Duodenal mucosa (tissue), 2 donors: ENCODE data around the gene ZBTB22.
"Not testable (repeated sequence)": the region's sequence is repeated elsewhere in the genome, so short reads cannot be mapped to it uniquely, and the experiment has no call there.

Experiments used
- H3K27ac ChIP-seq: one replicate; pipeline ENCODE4 v1.7.0; 2013; ENCODE audit warnings: low read depth, low read length
- H3K27me3 ChIP-seq, 2 donors: one replicate each; pipeline ENCODE4 v1.7.0; 2013; ENCODE audit warnings: low read length in 2 of 2, control low read depth in 1 of 2; ENCODE audit not compliant: insufficient read depth in 2 of 2, control insufficient read depth in 1 of 2
- H3K36me3 ChIP-seq, 2 donors: one replicate each; pipeline ENCODE4 v1.7.0; 2013; ENCODE audit warnings: low read length in 2 of 2, control low read depth in 1 of 2; ENCODE audit not compliant: insufficient read depth in 2 of 2, control insufficient read depth in 1 of 2
- H3K4me1 ChIP-seq, 2 donors: one replicate each; pipeline ENCODE4 v1.7.0; 2013; ENCODE audit warnings: low read length in 2 of 2, control low read depth in 1 of 2; ENCODE audit not compliant: insufficient read depth in 2 of 2, control insufficient read depth in 1 of 2
- H3K4me3 ChIP-seq, 2 donors: one replicate each; pipeline ENCODE4 v1.7.0; 2013; ENCODE audit warnings: low read length in 2 of 2, low read depth in 1 of 2
- H3K9ac ChIP-seq, 2 donors: one replicate each; pipeline ENCODE4 v1.7.0; 2013; ENCODE audit warnings: low read length in 2 of 2, low read depth in 1 of 2
- H3K9me3 ChIP-seq, 2 donors: one replicate each; pipeline ENCODE4 v1.7.0; 2013; ENCODE audit warnings: low read length in 2 of 2, control low read depth in 1 of 2; ENCODE audit not compliant: control insufficient read depth in 1 of 2

The ZBTB22 gene

DNA sequence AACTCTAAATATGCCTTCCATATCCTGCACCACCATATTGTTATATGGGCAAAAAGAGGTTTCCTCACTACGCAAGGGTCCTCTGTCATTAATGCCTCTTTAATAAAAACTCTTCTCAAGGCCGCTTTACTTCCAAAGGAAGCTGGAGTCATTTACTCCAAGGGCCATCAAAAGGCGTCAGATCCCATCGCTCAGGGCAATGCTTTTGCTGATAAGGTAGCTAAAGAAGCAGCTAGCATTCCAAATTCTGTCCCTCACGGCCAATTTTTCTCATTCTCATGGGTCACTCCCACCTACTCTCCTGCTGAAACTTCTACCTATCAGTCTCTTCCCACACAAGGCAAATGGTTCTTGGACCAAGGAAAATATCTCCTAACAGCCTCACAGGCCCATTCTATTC lies 30.3 kb upstream of the ZBTB22 start:
- Histone ChIP-seq H3K27me3 (no peaks in the 10 kb centered on the region), H3K9me3 (no peaks in the 10 kb centered on the region), H3K9ac (no peak overlapping the region), H3K4me3 (no peak overlapping the region), H3K27ac (no peak overlapping the region), H3K4me1 (peaks cover 5 to 16% of the 10 kb centered on the region in 2 donors), H3K36me3 (no peaks in the 10 kb centered on the region)

DNA sequence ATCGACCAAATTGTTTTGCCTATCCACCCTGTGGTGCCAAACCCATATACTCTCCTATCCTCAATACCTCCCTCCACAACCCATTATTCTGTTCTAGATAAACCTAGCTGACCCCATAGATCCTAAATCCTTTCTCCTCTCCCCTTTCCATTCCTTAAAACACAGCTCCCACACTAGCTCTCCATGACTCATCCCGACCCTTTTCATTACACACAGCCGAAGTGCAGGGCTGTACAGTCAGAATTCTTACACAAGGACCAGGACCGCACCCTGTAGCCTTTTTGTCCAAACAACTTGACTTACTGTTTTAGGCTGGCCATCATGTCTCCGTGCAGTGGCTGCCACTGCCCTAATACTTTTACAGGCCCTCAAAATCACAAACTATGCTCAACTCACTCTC lies 29.4 kb upstream of the ZBTB22 start:
- H3K36me3 ChIP-seq, H3K4me3 ChIP-seq, H3K27me3 ChIP-seq, H3K9ac ChIP-seq, H3K27ac ChIP-seq, H3K9me3 ChIP-seq: not testable (repeated sequence)
- H3K4me1 ChIP-seq = peaks cover 5 to 16% of the 10 kb centered on the region in 2 donors

DNA sequence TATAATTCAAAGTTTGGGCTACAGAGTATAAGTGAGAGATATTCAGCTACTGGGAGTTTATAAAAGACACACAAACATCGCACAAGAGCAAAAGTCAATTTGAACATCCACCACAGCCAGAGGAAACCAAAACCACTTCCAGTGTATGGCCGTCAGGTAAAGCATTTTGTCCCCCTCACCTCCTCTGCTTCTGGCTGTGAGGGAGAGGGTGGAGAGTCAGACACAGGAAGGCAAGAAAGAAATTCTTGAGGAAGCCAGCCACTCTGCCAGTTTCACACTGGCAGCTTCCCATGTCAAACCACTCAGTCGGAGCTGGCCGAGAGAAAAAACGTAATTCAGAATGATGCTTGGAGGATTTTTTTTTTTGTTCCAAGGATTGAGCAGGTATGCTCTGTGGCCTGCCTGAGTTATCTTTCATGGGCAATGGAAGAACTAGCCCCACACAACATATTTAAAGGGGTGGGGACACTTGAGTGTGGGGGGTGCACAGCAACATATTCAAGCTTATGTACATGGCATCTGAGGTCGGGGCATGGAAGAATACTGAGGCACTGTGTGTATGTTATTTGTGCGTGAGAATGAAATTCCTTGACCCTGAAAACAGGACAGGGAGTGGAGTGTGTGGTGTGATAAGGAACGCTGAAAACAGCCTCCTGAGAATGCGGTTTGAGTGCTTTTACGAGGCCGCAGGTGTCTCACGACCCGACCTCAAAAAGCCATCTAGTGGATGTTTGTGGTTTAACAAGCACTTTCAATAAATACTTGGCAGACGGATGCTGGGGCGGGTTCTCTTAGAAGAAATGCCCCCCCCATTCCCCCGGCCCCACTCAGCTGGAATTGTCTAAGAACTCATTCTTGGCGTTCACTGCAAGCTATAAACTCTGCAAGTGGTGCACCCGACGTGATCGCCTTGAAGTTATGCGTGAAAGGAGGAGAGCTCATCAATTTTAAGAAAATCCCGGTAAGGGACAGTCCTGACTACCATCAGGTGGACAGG lies 27.5 kb upstream of the ZBTB22 start:
- H3K9me3 ChIP-seq = no peaks in the 10 kb centered on the region
- no peak overlapping the region for H3K27ac ChIP-seq
- H3K9ac ChIP-seq = peak overlapping the region in 1 of 2 donors; percentile 12
- H3K4me1 ChIP-seq = peaks cover 5 to 16% of the 10 kb centered on the region in 2 donors
- H3K27me3 ChIP-seq = no peaks in the 10 kb centered on the region
- no peaks in the 10 kb centered on the region for H3K36me3 ChIP-seq
- peak overlapping the region in 1 of 2 donors; percentile 11 for H3K4me3 ChIP-seq

DNA sequence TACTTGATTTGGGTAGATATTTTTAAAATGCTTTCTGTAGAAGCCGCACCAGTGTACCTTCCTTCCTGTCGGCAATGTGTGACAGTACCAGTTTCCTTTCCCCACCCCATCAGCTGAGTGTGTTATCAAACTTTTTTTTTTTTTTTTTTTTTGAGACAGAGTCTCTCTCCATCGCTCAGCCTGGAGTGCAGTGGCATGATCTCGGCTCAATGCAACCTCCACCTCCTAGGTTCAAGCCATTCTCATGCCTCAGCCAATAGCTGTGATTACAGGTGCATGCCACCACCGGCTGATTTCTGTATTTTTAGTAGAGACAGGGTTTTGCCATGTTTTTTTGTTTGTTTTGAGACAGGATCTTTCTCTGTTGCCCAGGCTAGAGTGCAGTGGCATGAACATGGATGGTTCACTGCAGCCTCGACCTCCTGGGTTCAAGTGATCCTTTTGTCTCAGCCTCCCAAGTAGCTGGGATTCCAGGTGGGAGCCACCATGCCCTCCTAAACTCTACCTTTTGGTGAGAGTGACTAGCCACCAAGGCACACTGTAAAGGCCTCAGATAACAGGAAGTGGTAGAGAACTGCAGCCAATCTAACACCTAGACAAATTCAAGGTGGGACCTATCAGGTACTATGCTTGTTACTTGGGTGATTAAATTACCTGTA lies 26.5 kb upstream of the ZBTB22 start:
- Histone ChIP-seq H3K27ac (no peak overlapping the region), H3K36me3 (no peaks in the 10 kb centered on the region), H3K27me3 (no peaks in the 10 kb centered on the region), H3K9ac (no peak overlapping the region), H3K4me1 (peaks cover 5 to 16% of the 10 kb centered on the region in 2 donors), H3K9me3 (no peaks in the 10 kb centered on the region), H3K4me3 (peak overlapping the region in 1 of 2 donors; percentile 13)

DNA sequence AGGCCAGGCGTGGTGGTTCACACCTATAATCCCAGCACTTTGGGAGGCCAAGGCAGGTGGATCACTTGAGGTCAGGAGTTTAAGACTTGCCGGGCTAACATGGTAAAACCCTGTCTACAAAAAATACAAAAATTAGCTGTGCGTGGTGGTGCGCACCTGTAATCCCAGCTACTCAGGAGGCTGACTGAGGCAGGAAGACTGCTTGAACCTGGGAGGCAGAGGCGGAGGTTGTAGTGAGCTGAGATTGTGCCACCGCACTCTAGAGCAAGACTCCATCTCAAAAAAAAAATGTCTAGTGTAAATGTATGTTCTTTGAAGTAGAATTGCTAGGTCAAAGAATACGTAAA lies 26.0 kb upstream of the ZBTB22 start:
- not testable (repeated sequence) for H3K27ac ChIP-seq, H3K36me3 ChIP-seq, H3K4me3 ChIP-seq, H3K9ac ChIP-seq, H3K27me3 ChIP-seq, H3K9me3 ChIP-seq
- H3K4me1 ChIP-seq = peaks cover 5 to 16% of the 10 kb centered on the region in 2 donors

DNA sequence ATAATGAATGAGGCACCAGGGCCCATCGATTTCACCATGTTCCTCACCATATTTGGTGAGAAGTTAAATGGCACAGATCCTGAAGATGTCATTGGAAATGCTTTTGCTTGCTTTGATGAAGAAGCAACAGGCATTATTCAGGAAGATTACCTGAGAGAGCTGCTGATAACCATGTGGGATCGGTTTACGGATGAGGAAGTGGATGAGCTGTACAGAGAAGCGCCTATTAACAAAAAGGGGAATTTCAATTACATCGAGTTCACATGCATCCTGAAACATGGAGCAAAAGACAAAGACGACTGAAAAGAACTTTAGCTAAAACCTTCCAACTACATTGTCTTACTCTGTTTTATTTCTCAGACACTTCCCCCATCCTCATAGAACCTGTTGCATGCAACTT lies 21.6 kb upstream of the ZBTB22 start:
- Histone ChIP-seq H3K27ac (no peak overlapping the region), H3K27me3 (no peaks in the 10 kb centered on the region), H3K36me3 (no peaks in the 10 kb centered on the region), H3K4me3 (no peak overlapping the region), H3K9me3 (no peaks in the 10 kb centered on the region), H3K9ac (no peak overlapping the region), H3K4me1 (peaks cover 0 to 3% of the 10 kb centered on the region in 2 donors)

DNA sequence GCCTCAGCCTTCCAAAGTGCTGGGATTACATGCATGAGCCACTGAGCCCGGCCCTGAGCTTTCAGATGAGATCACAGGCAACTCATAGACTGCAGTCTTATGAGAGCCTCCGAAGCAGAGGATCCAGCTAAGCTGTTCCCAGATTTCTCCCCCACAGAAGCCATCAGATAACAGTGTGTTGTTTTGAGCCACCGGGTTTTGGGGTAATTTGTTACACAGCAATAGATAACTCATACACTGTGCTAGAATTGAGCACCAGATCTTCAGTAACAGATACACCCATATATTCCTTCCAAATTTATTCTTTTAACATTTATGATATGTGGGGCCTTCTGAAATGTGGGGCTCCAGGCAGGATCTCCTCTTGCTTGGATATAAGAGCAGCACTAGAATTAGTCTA lies 19.0 kb upstream of the ZBTB22 start:
- Histone ChIP-seq H3K27me3 (no peaks in the 10 kb centered on the region), H3K27ac (no peak overlapping the region), H3K9ac (no peak overlapping the region), H3K4me1 (no peaks in the 10 kb centered on the region), H3K36me3 (no peaks in the 10 kb centered on the region), H3K9me3 (no peaks in the 10 kb centered on the region), H3K4me3 (no peak overlapping the region)

DNA sequence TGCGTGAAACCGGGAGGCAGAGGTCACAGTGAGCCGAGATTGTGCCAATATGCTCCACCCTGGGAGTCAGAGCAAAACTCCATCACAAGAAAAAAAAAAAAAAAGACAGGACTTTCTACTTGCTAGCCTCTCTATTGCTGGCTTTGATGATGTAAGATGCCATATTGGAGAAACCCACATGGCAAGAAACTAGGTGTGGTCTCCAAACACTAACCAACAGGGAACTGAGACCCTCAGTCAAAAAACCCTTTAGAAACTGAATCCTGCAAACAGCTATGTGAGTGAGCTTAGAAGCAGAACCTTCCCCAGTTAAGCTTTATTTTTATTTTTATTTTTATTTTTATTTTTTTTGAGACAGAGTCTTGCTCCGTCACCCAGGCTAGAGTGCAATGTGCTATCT lies 18.4 kb upstream of the ZBTB22 start:
- H3K4me3 ChIP-seq = no peak overlapping the region
- H3K4me1 ChIP-seq = no peaks in the 10 kb centered on the region
- H3K27me3 ChIP-seq = no peaks in the 10 kb centered on the region
- H3K9ac ChIP-seq = no peak overlapping the region
- H3K27ac ChIP-seq = no peak overlapping the region
- H3K9me3 ChIP-seq = no peaks in the 10 kb centered on the region
- H3K36me3 ChIP-seq = no peaks in the 10 kb centered on the region

DNA sequence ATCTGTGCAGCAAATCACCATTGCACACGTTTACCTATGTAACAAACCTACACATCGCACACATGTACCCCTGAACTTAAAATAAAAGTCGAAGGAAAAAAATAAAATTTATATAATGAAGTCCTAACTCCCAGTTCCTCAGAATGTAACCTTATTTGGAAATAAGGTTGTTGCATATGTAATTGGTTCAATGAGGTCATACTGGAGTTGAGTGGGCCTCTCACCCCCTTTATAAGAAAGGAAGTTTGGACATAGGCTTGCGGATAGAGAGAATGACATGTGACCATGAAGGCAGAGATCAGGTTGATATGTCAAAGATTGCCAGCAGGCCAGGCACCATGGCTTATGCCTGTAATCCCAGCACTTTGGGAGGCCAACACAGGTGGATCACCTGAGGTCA lies 16.1 kb upstream of the ZBTB22 start:
- Histone ChIP-seq H3K9me3 (no peaks in the 10 kb centered on the region), H3K27me3 (no peaks in the 10 kb centered on the region), H3K27ac (no peak overlapping the region), H3K36me3 (no peaks in the 10 kb centered on the region), H3K9ac (no peak overlapping the region), H3K4me3 (no peak overlapping the region), H3K4me1 (no peaks in the 10 kb centered on the region)

DNA sequence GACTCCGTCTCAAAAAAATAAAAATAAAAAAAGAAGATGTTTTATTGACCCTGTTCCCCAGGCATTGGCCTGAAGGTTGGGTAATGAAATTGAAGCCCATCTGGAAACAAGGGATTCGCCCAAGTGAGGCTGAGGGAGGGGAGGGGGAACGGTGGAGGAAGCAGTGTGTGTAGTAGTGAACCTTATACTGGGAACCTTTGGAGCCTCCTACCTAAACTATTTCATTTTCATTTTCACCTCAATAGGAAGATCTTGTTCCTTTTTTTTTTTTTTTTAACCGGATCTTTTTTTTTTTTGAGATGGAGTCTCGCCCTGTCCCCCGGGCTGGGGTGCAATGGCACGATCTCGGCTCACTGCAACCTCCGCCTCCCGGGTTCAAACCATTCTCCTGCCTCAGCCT lies 13.2 kb upstream of the ZBTB22 start:
- H3K36me3 ChIP-seq = no peaks in the 10 kb centered on the region
- H3K9me3 ChIP-seq = no peaks in the 10 kb centered on the region
- H3K27ac ChIP-seq = no peak overlapping the region
- H3K27me3 ChIP-seq = no peaks in the 10 kb centered on the region
- H3K4me1 ChIP-seq = no peaks in the 10 kb centered on the region
- no peak overlapping the region for H3K9ac ChIP-seq
- no peak overlapping the region for H3K4me3 ChIP-seq
